DOHH2 (cell line): ENCODE data around the gene CDKN1A.

Experiments
- CTCF ChIP-seq: fragments of 200-600 bp; sonication (generic); IDR thresholded peaks from one replicate; pipeline ENCODE4 v1.5.1; 2014; ENCODE audit warnings: antibody characterized with exemption, mild to moderate bottlenecking, low read depth, low read length; ENCODE audit not compliant: poor library complexity, severe bottlenecking
- EZH2phosphoT487 ChIP-seq: fragments of 200-600 bp; sonication (generic); IDR thresholded peaks from 2 replicates; pipeline ENCODE4 v1.6.1; 2017; ENCODE audit warnings: borderline replicate concordance, mild to moderate bottlenecking, antibody characterized with exemption, low read length, moderate library complexity, mixed read lengths

- TF ChIP-seq CTCF (no peak), EZH2phosphoT487 (no peak)
Observed at GRCh38 chr6:36728289-36729160, 50.0 kb downstream of the CDKN1A start.
